Fibroblast of lung (primary cell): ENCODE results near the gene SLC7A6OS. TPM values are rescaled to one million over a fixed set of nuclear protein-coding genes. Genes with fewer than 3 reads are reported as not detected.

Experiments used
- DNase-seq, 2 donors: peaks; one replicate each; pipeline versions ENCODE4 v3.0.0 to v3.0.0-alpha.2; 2010; ENCODE audit warnings: low read depth in 2 of 2
- H2AFZ ChIP-seq: 2 replicates; pipeline ENCODE4 v1.5.1; 2012; ENCODE audit warnings: low read length, control low read depth, inconsistent platforms
- H3K27ac ChIP-seq: 2 replicates; pipeline ENCODE4 v1.5.1; 2011; ENCODE audit warnings: low read length, control low read depth; ENCODE audit not compliant: insufficient read depth
- H3K27me3 ChIP-seq: 2 replicates; pipeline ENCODE4 v1.5.1; 2011; ENCODE audit warnings: mild to moderate bottlenecking, low read length; ENCODE audit not compliant: control insufficient read depth, insufficient read depth
- H3K36me3 ChIP-seq: 2 replicates; pipeline ENCODE4 v1.5.1; 2011; ENCODE audit warnings: low read length; ENCODE audit not compliant: control insufficient read depth, insufficient read depth
- H3K4me1 ChIP-seq: 2 replicates; pipeline ENCODE4 v1.5.1; 2011; ENCODE audit warnings: low read length; ENCODE audit not compliant: control insufficient read depth, insufficient read depth; ENCODE audit errors: extremely low read depth
- H3K4me2 ChIP-seq: 2 replicates; pipeline ENCODE4 v1.5.1; 2011; ENCODE audit warnings: low read length, control low read depth; ENCODE audit not compliant: insufficient read depth; ENCODE audit errors: extremely low read depth
- H3K4me3 ChIP-seq, 4 experiments: fragments of 200-600 bp in 1 of 4; sonication (generic) in 1 of 4; replicated peaks in 1 of 4; 2 replicates each; pipeline ENCODE4 v1.5.1; 2011 to 2016; ENCODE audit warnings: low read length in 4 of 4, low read depth in 3 of 4, mild to moderate bottlenecking in 3 of 4, control low read depth in 2 of 4, inconsistent platforms in 1 of 4, mixed read lengths in 1 of 4; ENCODE audit not compliant: insufficient read depth in 1 of 4; ENCODE audit errors: control extremely low read depth in 1 of 4
- H3K79me2 ChIP-seq: 2 replicates; pipeline ENCODE4 v1.5.1; 2012; ENCODE audit warnings: mild to moderate bottlenecking, low read length, inconsistent platforms; ENCODE audit not compliant: control insufficient read depth, insufficient read depth
- H3K9ac ChIP-seq: 2 replicates; pipeline ENCODE4 v1.5.1; 2011; ENCODE audit warnings: mild to moderate bottlenecking, low read length, control low read depth; ENCODE audit not compliant: insufficient read depth
- H3K9me3 ChIP-seq: 2 replicates; pipeline ENCODE4 v1.5.1; 2012; ENCODE audit warnings: low read depth, low read length; ENCODE audit not compliant: control insufficient read depth, insufficient read depth
- H4K20me1 ChIP-seq: 2 replicates; pipeline ENCODE4 v1.5.1; 2011; ENCODE audit warnings: low read length; ENCODE audit not compliant: control insufficient read depth, insufficient read depth; ENCODE audit errors: extremely low read depth
- CTCF ChIP-seq, 2 donors: IDR thresholded peaks in 1 of 2; conservative IDR thresholded peaks in 1 of 2; 1 replicate in 1 of 2; 2 replicates in 1 of 2; pipeline ENCODE4 v1.5.1; 2011 to 2012; ENCODE audit warnings: low read length in 2 of 2, control low read depth in 1 of 2, inconsistent platforms in 1 of 2, low read depth in 1 of 2, mild to moderate bottlenecking in 1 of 2
- EZH2 ChIP-seq: IDR thresholded peaks from 2 replicates; pipeline ENCODE4 v1.5.1; 2012; ENCODE audit warnings: low read length, control low read depth, mild to moderate bottlenecking; ENCODE audit errors: missing control alignments
- polyA plus RNA-seq, 2 donors: library from polyadenylated mRNA; depleted of rRNA in 1 of 2; stranded (reverse) in 1 of 2; unstranded in 1 of 2; fragments of >200 nt; gene quantifications; 2 replicates each; pipeline ENCODE4 v1.2.1, GENCODE V29; 2011 to 2012; ENCODE audit warnings: missing spikeins in 1 of 2
- total RNA-seq: library from RNA; depleted of rRNA; stranded (reverse); fragments of >200 nt; gene quantifications from 2 replicates; pipeline ENCODE4 v1.2.1, GENCODE V29; 2014

The SLC7A6OS gene
- total and polyA plus RNA-seq, 2 donors (not counting 1 experiment from before 2014, with no cell fraction given): 8.7 to 19.5 TPM

DNA sequence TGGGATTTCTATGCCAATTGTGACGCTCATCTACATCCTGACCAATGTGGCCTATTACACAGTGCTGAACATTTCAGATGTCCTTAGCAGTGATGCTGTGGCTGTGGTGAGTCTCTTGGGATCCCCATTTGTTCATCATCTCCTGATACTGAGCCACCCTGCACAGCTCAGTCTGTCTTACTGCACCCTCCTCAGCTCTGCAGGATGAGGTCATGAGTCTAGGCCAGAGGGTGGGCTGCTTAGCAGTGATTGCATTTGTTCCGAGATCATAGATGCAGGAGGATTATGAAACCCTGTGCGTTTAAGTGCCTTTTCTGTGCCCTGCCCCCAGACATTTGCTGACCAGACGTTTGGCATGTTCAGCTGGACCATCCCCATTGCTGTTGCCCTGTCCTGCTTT, 19.5 kb downstream of the SLC7A6OS start:
- H3K27ac ChIP-seq: no peak overlapping the region
- TF ChIP-seq CTCF (conservative IDR thresholded peaks at IDR 0.05 in 1 of 2, IDR thresholded peaks at IDR 0.05 in 1 of 2; ENCODE audit: low read depth in 1 of 2, low read length in 2 of 2): no peak
- TF ChIP-seq EZH2: no peak
- peaks cover 10% of the 10 kb centered on the region for H3K4me1 ChIP-seq
- peaks cover 4% of the 10 kb centered on the region for H3K79me2 ChIP-seq
- H3K9ac ChIP-seq: no peak overlapping the region
- no peak overlapping the region for H3K4me2 ChIP-seq
- H3K27me3 ChIP-seq: no peaks in the 10 kb centered on the region
- no peak overlapping the region for H2AFZ ChIP-seq
- H3K9me3 ChIP-seq: no peaks in the 10 kb centered on the region
- no peaks in the 10 kb centered on the region for H4K20me1 ChIP-seq
- DNase-seq: no peak
- no peak overlapping the region for H3K4me3 ChIP-seq
- peaks cover 16% of the 10 kb centered on the region for H3K36me3 ChIP-seq

DNA sequence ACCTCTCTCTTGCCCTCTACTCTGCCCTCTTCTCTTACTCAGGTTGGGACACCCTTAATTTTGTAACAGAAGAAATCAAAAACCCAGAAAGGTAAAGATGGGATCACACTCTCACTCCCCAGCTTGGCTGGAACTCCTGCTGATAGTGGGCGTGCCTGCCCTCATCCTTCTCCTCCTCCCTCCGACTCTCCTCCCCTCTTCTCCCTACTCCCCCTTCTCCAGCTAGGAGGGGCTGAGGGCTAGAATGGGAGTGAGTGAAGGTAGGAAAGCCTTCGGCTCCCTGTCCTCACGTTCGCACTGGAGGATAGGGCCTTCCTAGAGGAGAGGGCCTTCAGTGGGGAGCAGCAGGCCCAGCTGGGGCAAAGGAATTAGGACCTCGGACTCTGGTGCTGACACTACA, 20.3 kb downstream of the SLC7A6OS start:
- H3K9ac ChIP-seq: no peak overlapping the region
- no peaks in the 10 kb centered on the region for H4K20me1 ChIP-seq
- H3K4me2 ChIP-seq: no peak overlapping the region
- no peak for DNase-seq
- no peak overlapping the region for H3K27ac ChIP-seq
- H3K4me1 ChIP-seq: peaks cover 10% of the 10 kb centered on the region
- no peaks in the 10 kb centered on the region for H3K27me3 ChIP-seq
- H2AFZ ChIP-seq: no peak overlapping the region
- H3K4me3 ChIP-seq: no peak overlapping the region
- TF ChIP-seq EZH2: no peak
- TF ChIP-seq CTCF (conservative IDR thresholded peaks at IDR 0.05 in 1 of 2, IDR thresholded peaks at IDR 0.05 in 1 of 2; ENCODE audit: low read depth in 1 of 2, low read length in 2 of 2): no peak
- peaks cover 13% of the 10 kb centered on the region for H3K36me3 ChIP-seq
- no peaks in the 10 kb centered on the region for H3K9me3 ChIP-seq
- H3K79me2 ChIP-seq: peaks cover 6% of the 10 kb centered on the region

GRCh38 chr16:68289621-68290329, 21.0 kb downstream of the SLC7A6OS start:
- Histone ChIP-seq H3K4me1 (peaks cover 10% of the 10 kb centered on the region), H3K9me3 (no peaks in the 10 kb centered on the region), H3K27me3 (no peaks in the 10 kb centered on the region), H3K9ac (no peak overlapping the region), H3K27ac (no peak overlapping the region), H2AFZ (no peak overlapping the region), H4K20me1 (no peaks in the 10 kb centered on the region), H3K36me3 (peaks cover 13% of the 10 kb centered on the region), H3K4me3 (no peak overlapping the region), H3K4me2 (no peak overlapping the region), H3K79me2 (peaks cover 6% of the 10 kb centered on the region)
- TF ChIP-seq CTCF (conservative IDR thresholded peaks at IDR 0.05 in 1 of 2, IDR thresholded peaks at IDR 0.05 in 1 of 2; ENCODE audit: low read depth in 1 of 2, low read length in 2 of 2): no peak
- TF ChIP-seq EZH2: no peak
- DNase-seq: peak in 1 of 2 donors; percentile 78
